Sigmoid colon (tissue), 4 donors: ENCODE results near the gene MSH4.

Source experiments
- CTCF ChIP-seq, 4 experiments: fragments of 450-650 bp in 3 of 4; fragments of 200-600 bp in 1 of 4; IDR thresholded peaks; one replicate each; pipeline ENCODE4 v1.5.1; 2016 to 2019; ENCODE audit warnings: antibody characterized with exemption in 4 of 4, mild to moderate bottlenecking in 3 of 4, moderate library complexity in 2 of 4
- EP300 ChIP-seq, 4 donors: sonication (generic); formaldehyde crosslinking; IDR thresholded peaks; one replicate each; pipeline ENCODE4 v1.6.1; 2017; ENCODE audit warnings: antibody characterized with exemption in 4 of 4
- POLR2A ChIP-seq, 2 donors: fragments of 450-650 bp; IDR thresholded peaks; one replicate each; pipeline ENCODE4 v1.6.1; 2016; ENCODE audit warnings: antibody characterized with exemption in 2 of 2, mild to moderate bottlenecking in 2 of 2, moderate library complexity in 2 of 2
- POLR2AphosphoS5 ChIP-seq, 4 donors: sonication (generic); formaldehyde crosslinking; IDR thresholded peaks; one replicate each; pipeline ENCODE4 v1.6.1; 2017; ENCODE audit warnings: antibody characterized with exemption in 4 of 4

- TF ChIP-seq CTCF (IDR thresholded peaks at IDR 0.05): no peak
- TF ChIP-seq EP300 (IDR thresholded peaks at IDR 0.05): no peak
- TF ChIP-seq POLR2A (IDR thresholded peaks at IDR 0.05): no peak
- TF ChIP-seq POLR2AphosphoS5 (IDR thresholded peaks at IDR 0.05): no peak
These were observed 153.5 kb downstream of the MSH4 start for GRCh38 chr1:75950176-75950575.
